Activated CD4-positive, alpha-beta T cell treated with anti-CD3 and anti-CD28 coated beads for 48 hours (primary cell): Measurements from ENCODE around the gene IGF2R.
"Not testable (repeated sequence)": the region's sequence is repeated elsewhere in the genome, so short reads cannot be mapped to it uniquely, and the experiment has no call there.

ENCODE experiments used
- DNase-seq: peaks from one replicate; pipeline ENCODE4 v3.0.0-alpha.2; 2020

IGF2R gene

DNA sequence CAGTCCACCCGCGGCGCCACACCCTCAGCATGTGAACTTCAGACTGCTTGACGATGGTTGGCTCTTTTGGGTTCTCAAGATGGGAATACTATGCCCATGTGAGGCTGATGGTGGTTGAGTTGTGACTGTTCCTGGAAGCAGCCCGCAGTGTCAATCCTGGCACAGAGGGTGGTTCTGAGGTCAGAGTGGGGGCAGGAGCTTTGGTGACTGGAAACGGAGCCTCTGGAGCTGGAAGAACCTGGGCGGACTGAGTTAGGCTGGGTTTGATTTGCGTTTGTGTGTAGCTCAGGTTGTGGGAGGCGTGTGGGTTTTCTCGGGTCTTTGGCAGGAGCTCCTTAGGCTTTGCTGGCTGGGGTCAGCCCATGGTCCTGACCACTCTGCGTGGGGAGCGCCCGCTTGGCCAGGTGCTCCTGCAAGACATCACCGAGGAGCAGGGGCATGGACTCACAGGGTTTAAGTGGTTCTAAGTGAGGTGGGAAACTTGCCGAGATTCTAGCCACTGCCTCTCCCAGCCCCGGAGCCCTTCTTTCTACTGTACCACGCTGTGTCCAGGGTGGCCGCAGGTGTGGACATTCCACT lies 115.4 kb downstream of the IGF2R start:
- DNase-seq = no peak

DNA sequence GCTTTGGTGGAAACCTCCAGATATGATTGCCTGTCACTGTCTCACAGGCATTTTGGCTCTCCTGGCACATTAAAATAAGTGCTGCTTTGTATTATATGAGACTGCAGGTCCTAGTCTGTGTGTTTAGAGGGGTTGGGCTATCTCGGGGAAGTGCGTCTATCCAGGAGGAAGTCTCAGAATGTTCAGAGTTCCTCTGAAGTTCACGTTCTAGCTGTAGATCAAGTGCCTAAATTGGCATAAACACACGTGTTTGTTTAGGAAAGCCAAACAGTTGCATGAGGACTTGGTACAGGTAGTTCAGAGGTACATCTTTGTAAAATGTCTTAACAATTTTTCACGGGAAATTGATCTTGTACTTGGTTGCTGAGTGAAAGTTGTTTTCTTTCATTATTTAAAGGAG lies 116.3 kb downstream of the IGF2R start:
- DNase-seq = no peak

DNA sequence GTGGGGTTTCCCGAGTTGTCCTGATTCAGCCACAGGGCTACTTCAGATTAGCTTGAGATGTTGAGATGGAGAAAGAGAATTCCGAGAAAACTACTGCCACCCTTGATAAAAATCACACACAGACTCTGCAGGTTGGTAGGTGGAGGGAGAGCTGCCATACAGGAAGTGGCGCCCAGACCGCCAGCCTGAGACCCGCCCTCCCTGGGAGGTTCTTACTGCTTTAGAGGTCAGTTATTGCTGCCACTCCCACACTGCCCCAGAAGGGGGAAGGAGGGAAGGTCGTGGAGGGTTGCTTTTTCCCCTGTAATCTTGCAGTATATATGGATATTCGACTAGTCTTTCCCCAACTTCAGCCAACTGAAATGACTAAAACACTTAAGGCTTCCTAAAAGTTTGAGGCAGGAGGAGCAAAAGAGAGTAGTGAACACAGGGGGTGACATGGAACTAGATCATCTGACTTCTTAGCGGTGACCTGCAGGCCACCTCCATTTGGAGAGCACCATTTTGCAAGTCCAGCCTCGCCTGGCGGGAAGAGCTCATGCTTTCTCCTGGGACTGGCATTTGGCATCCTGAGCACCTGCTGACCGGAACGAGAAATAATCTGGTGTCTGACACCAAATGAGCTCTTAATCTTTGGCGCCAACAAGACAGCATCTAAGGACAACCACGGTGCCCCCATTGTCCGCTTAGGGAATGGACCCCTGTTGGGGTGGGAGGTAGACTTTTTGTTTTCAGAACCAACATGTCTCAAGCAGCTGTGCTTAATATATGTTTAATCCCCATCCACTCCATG lies 117.0 kb downstream of the IGF2R start:
- DNase-seq = no peak

DNA sequence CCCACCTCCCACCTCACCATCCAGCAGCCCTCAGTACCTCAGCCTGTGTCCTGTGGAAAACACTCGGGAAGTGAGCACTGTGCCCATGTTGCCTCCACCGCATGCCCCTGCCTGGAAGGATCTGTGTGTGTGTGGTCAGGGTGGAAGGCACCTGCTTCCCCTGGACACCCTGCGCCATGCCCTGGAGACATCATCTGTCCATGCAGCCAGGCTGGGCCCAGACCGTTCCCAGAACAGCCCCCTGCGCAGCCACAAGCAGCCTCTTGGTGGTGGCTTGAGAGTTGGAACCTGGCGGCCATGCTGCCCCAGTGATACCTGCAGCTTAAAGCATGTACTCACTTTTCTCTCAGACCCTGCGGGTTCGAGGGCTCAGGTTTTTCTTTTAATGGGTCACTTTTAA lies 117.9 kb downstream of the IGF2R start:
- no peak for DNase-seq

DNA sequence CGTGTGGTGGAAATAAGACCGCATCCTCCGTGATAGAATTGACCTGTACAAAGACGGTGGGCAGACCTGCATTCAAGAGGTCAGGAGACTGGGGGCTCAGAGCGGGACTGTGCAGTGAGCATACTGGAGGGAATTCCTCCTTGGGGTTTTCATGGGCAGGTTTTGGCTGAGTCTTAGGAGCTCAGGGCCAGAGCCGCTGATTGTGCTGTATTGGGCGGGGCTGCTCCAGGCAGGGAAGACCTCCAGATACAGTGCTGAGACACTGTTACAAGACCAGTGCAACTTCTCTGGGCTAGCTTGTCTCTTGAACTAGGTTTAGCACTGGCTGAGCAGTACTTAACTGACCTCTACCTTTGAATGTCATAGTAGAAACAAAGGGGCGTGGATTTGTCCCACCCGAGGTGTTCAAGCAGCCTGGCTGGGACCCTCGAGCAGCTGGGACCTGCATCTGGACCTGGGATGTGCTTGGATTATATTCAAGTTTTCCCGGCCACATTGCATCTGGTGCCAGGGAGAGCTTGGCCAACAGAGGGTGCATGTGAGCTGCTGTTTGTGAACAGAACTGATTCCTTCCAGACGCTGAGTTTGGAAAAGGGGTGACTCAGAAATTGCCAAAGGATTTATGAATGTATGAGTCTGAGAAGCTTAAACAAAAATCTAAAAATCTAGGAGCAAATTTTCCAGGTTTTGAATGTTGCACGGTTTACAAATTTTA lies 119.3 kb downstream of the IGF2R start:
- no peak for DNase-seq

DNA sequence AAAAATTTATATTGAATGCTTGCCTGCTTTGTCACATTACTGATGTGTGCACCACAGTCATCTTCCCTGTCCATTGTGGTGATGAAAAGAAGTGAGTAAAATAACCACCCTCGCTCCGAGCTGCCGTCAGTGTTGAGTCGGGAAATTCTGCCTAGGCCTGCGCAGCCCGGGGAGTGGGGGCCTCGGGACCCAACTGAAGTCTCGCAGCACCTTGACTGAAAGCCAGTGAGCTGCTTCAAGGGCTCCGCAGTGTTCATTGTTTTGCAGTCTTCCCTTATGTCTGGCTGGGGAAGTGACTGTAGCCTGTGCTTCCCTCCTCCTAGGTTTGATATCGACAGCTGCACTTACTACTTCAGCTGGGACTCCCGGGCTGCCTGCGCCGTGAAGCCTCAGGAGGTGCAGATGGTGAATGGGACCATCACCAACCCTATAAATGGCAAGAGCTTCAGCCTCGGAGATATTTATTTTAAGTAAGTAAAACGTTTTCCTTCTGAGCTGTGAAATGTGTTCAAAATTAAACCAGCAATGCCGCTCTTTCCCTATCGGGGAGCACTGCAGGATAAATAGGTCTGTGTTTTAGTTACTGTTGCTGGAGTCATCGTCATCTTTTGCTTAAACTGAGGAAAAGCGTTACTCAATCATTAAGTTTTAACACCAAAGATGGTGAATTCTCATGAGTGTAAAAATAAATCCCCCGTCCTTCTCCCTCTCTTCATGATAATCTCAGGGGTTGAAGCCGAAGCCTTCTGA lies 120.1 kb downstream of the IGF2R start:
- DNase-seq = no peak

DNA sequence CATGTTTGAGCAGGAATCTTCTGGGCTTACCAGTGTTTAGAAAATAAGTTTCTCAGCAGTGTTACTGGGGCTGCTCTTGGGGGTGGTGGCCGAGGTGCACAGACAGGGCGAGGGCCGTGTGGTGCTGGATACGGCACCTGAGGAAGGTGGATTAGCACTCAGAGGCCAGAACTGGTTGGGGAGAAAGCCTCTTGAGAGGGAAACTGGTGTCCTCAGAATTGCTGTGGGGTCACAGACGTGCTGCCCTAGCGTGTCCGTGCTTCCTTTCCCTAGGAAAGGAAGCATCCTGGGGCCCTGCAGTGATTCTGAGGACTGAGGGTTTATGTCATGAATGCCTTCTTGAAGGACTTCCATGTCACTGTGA lies 120.6 kb downstream of the IGF2R start:
- no peak for DNase-seq

DNA sequence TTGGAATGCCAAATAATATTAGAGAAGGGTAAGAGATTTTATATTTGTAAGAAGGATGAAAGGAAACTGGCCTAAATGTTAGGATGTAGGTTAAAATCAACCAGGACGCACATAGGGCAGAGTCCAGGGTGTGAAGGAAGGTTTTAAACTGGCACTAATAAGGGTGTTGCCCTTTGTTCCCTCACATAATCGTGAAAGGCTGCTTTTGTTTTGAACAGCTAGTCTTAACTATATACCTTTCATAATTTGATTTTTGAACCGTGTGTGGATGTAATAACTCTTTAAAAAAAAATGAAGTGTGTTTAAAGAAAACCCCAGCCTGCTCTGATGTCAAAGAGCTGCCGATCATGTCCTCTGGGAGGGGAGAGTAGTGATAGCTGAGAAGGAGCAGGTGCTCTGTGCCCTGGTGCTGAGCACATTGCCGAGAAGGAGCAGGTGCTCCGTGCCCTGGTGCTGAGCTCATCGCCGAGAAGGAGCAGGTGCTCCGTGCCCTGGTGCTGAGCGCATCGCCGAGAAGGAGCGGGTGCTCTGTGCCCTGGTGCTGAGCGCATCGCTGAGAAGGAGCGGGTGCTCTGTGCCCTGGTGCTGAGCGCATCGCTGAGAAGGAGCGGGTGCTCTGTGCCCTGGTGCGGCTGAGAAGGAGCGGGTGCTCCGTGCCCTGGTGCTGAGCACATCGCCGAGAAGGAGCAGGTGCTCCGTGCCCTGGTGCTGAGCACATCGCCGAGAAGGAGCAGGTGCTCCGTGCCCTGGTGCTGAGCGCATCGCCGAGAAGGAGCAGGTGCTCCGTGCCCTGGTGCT lies 121.8 kb downstream of the IGF2R start:
- DNase-seq = not testable (repeated sequence)

DNA sequence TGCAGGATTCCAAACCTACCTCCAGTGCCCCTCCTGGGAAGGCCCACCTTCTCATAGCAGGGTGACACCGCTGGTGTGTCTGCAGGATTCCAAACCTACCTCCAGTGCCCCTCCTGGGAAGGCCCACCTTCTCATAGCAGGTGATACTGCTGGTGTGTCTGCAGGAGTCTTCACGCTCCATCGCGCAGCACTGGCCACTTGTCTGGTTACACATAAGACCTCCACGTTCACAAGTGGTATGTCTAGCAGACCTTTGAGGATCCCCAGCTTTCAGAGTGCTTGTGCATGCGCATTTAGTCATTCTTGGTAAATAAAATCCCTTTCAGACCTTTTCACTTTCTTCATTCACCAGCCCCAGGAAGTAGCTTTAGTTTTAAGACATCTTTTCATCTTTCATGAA lies 123.3 kb downstream of the IGF2R start:
- not testable (repeated sequence) for DNase-seq

DNA sequence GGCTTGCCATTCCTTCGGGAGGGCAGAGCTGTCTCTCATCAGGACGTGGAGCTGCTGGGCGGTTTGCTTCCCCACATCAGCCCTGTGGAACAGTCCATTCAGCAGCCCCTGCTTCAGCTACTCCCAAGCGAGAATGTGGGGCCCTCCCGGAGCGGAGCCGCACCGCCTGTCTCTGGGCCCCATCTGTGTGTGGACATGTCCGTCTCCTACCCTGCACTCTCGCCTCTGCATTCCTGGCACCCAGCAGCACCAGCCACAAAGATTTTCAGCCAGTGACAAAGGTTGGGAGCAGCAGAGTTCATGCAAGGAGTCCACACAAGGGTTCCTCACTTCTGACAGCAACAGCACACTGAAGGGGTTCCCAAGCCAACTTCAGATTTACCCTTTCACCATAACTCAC lies 123.7 kb downstream of the IGF2R start:
- DNase-seq = no peak

DNA sequence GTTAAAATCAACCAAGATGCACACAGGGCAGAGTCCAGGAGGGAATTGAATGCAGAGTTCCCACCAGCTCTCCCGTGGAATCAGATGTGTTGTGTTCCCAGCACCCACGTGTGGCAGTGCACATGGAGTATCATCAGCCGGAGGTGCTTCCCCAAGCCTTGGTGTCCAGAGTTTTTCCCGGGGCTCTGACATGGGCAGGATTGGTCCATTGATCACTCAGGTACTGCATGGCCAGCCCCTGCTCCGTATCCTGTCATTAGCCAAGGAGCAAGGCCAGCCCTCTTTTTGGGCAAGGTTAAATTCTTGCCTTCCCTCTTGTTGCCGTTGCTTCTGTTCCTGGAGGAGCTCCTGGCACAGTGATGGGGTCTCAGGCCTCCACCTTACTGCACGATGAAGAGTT lies 124.2 kb downstream of the IGF2R start:
- DNase-seq = no peak

DNA sequence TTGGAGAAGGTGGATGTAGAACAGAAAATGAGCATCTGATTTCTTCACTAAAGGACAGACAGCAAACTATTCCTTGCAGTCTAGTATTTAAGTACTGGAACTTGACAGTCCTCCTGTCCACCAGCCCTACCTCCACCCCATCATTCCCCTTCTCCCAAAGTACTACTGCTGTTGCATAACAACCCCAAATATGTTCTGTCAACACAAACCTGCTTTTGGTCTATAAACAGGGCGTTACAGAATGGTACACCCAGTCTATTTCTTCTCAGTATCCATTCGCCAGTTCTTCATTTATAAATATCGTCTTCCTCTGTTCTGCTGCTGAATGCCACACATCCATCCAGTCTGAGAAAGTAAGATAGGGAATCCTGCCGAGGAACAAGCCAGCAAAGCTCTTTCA lies 125.1 kb downstream of the IGF2R start:
- DNase-seq = no peak

DNA sequence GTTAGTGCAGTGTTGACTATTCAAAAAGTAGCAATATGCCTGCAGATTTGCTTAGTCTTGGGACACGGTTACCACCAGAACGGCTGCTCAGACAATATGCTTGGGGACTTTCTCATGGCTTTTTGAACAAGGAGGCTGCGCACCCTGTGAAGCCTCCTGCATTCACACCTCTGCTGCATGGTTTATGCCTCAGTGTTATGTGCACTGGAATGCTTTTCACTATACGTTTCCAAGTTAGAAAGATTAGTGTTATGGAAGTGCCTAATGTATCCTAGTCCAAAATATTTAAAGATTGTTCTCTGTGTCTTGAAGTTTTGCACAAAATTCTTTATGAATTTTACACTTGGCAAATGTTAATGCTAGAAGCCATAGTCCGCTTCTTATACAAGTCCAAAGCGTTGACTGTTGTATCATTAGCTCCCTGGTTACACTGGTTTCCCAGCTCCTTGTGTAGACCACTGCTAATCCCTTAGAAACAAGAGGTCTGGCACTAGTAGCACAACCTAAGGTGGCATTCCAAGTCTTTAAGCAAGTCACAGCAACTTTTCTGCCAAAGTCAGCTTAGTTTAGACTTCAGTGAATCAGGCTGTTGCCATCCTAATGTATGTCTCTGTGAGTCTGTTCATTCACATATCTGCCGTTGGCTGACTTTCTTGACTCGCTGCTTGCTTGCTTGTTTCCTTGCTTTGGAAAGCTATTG lies 126.4 kb downstream of the IGF2R start:
- DNase-seq = no peak

DNA sequence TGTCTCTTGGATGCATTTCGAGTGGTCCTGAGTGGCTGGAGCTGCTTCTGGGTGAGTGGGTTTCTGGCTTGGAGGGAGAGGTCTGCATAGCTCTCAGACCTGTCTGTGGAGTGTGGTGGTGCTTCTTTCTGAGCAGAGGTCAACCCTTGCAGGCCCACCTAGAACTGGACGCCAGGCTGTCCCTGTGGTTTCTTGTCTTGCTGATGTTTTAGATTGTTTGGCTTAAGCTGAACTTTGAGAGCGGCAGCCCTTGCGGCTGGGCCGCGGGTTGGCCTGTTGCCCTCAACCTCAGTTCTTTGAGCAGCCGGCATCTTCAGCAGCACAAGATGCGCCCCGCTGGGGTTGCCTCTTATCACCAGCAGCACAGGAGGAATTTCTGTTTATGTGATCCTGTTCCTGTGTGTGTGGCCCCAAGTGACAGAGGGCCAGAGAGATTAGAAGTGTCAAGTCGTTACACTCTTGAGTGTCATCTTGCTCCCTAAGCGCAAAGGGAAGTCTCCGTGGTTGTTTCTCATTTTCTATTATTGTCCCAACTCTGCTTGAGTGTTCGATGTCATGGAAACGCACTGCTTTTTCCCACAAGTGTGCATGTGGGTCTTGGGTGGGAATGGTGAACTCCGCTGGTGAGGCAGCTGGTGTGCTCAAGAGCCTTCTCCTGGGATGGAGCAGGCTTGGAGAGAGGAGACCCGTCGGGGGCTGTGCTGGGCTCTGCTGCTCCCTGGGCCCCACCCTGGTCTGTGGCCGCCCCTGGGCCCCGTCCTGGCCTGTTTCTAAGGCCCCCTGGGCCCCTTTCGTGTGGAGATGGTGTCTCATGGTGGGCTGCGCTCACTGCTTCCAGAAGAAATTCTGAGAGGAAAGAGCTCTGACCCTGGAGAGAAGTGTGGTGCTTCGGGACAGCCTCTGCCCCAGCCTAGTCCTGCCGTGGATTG lies 132.7 kb downstream of the IGF2R start:
- DNase-seq = no peak

DNA sequence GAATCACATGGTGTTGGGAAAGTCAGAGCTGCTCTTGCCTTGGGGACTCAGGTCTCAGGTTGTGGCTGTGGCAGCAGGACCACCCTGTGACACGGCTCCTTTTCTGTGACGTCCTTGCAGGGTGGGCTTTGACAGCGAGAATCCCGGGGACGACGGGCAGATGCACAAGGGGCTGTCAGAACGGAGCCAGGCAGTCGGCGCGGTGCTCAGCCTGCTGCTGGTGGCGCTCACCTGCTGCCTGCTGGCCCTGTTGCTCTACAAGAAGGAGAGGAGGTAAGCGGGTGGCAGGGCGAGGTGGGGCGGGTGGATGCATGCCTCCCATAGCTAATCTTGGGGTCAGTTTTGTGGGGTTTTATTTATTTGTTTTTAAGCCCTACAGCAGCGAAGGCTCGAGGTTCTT lies 133.5 kb downstream of the IGF2R start:
- DNase-seq = no peak

DNA sequence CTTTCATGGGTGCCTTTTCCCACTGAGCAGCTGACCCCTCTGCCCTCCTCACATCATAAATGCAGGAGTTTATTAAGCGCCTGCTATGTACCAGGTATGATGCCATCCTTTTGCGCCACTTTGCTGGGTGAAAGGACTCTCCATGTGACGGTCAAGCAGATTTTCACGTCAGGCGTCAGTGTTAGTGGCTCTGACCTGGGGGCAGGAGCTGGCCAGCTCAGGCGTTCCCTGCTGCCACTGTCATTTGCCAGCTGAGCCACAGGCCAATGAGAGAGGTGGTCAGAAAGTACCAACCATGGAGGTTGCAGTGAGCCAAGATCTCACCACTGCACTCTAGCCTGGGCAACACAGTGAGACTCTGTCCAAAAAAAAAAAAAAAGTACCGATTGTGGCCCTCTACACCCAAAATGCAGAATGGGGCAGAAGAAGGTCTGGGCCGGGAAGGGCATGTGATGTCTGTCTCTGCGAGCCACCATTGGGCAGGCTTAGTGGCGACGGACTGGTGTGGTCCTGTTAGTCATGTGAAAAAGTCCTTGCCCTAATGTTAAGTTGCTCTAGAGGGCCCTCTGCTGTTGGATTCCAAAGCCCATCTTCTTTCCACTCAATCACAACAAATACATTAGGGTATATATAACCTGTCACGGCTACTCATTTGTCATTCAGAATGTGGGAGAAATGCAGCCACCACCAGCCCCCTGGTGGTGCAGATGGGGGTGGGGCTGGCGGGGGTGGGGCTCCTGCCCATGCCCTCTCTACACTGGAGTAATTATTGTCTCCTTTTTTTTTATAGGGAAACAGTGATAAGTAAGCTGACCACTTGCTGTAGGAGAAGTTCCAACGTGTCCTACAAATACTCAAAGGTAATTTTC lies 134.3 kb downstream of the IGF2R start:
- DNase-seq = peak; percentile 36

DNA sequence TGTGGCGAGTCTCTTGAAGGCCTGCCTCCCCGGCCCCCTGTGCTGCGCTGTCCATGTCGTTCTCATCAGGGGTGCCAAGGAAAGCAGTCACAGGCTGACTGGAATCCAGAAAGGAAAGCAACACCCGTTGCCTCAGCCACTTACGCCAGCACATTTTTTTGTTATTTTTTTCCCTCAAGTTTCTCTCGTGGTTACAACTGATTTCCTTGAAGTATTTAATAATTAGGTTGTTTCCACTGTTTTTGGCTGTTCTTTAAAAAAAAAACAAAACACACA lies 134.9 kb downstream of the IGF2R start:
- DNase-seq = no peak

DNA sequence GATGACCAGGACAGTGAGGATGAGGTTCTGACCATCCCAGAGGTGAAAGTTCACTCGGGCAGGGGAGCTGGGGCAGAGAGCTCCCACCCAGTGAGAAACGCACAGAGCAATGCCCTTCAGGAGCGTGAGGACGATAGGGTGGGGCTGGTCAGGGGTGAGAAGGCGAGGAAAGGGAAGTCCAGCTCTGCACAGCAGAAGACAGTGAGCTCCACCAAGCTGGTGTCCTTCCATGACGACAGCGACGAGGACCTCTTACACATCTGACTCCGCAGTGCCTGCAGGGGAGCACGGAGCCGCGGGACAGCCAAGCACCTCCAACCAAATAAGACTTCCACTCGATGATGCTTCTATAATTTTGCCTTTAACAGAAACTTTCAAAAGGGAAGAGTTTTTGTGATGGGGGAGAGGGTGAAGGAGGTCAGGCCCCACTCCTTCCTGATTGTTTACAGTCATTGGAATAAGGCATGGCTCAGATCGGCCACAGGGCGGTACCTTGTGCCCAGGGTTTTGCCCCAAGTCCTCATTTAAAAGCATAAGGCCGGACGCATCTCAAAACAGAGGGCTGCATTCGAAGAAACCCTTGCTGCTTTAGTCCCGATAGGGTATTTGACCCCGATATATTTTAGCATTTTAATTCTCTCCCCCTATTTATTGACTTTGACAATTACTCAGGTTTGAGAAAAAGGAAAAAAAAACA lies 136.1 kb downstream of the IGF2R start:
- no peak for DNase-seq

DNA sequence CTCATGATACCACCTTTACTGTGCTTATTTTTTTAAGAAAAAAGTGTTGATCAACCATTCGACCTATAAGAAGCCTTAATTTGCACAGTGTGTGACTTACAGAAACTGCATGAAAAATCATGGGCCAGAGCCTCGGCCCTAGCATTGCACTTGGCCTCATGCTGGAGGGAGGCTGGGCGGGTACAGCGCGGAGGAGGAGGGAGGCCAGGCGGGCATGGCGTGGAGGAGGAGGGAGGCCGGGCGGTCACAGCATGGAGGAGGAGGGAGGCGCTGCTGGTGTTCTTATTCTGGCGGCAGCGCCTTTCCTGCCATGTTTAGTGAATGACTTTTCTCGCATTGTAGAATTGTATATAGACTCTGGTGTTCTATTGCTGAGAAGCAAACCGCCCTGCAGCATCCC lies 137.1 kb downstream of the IGF2R start:
- DNase-seq = no peak

DNA sequence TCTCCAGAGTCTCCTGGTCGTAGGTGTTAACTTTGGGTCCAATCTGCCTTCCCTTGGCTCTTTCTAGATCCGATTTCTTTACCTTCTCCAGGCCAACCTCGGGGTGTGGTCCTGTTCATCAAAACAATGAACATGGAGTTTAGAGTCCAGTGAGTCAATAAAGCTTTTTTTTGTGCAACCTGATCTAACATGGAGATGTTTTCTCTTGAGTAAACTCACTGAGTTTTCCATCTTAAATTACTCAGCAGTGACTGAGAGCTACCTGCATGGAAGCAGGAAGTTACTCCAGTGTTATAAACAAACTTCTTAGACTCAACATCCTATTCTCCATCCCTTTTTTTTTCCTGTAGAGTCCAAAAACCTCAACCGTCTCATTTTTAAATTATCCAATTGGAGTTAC lies 137.8 kb downstream of the IGF2R start:
- no peak for DNase-seq
